ENCODE results near the gene MFRP.

The MFRP gene

GRCh38 chr11:119319136-119319699 is 27.3 kb downstream of the MFRP start:
- no peak for DNase-seq (ENCODE audit: low read depth in 1 of 2, low spot score in 1 of 2)

GRCh38 chr11:119318240-119319135 is 28.0 kb downstream of the MFRP start:
- no peak for DNase-seq (ENCODE audit: low read depth in 1 of 2, low spot score in 1 of 2)

- DNase-seq (ENCODE audit: low read depth in 1 of 2, low spot score in 1 of 2), result no peak
Observed at GRCh38 chr11:119317592-119318239, 28.8 kb downstream of the MFRP start.

- DNase-seq (ENCODE audit: low read depth in 1 of 2, low spot score in 1 of 2), result no peak
Observed at GRCh38 chr11:119316729-119317591, 29.5 kb downstream of the MFRP start, which contains the start of gene MCAM. Gene MCAM (minus strand): TSS chr11:119317130. CDS start chr11:119317101, 29 bp downstream.

GRCh38 chr11:119316016-119316728 is 30.3 kb downstream of the MFRP start:
- no peak for DNase-seq (ENCODE audit: low read depth in 1 of 2, low spot score in 1 of 2)

GRCh38 chr11:119315131-119316015 is 31.1 kb downstream of the MFRP start:
- no peak for DNase-seq (ENCODE audit: low read depth in 1 of 2, low spot score in 1 of 2)

GRCh38 chr11:119314726-119315125 is 31.8 kb downstream of the MFRP start:
- DNase-seq (ENCODE audit: low read depth in 1 of 2, low spot score in 1 of 2), result no peak

GRCh38 chr11:119310682-119311052 is 35.8 kb downstream of the MFRP start:
- DNase-seq (ENCODE audit: low read depth in 1 of 2, low spot score in 1 of 2), result no peak

GRCh38 chr11:119309953-119310681 is 36.4 kb downstream of the MFRP start:
- no peak for DNase-seq (ENCODE audit: low read depth in 1 of 2, low spot score in 1 of 2)

- DNase-seq (ENCODE audit: low read depth in 1 of 2, low spot score in 1 of 2), result no peak
Observed at GRCh38 chr11:119309411-119309810, 37.1 kb downstream of the MFRP start.

- no peak for DNase-seq (ENCODE audit: low read depth in 1 of 2, low spot score in 1 of 2)
Observed at GRCh38 chr11:119307974-119308373, 38.5 kb downstream of the MFRP start.

- no peak for DNase-seq (ENCODE audit: low read depth in 1 of 2, low spot score in 1 of 2)
Observed at GRCh38 chr11:119307219-119307618, 39.3 kb downstream of the MFRP start.

GRCh38 chr11:119306373-119306890 is 40.1 kb downstream of the MFRP start:
- no peak for DNase-seq (ENCODE audit: low read depth in 1 of 2, low spot score in 1 of 2)

- DNase-seq (ENCODE audit: low read depth in 1 of 2, low spot score in 1 of 2), result no peak
Observed at GRCh38 chr11:119305556-119306372, 40.7 kb downstream of the MFRP start.

GRCh38 chr11:119303227-119303718 is 43.2 kb downstream of the MFRP start:
- no peak for DNase-seq (ENCODE audit: low read depth in 1 of 2, low spot score in 1 of 2)

- no peak for DNase-seq (ENCODE audit: low read depth in 1 of 2, low spot score in 1 of 2)
Observed at GRCh38 chr11:119300198-119300964, 46.1 kb downstream of the MFRP start.

- DNase-seq (ENCODE audit: low read depth in 1 of 2, low spot score in 1 of 2), result no peak
Observed at GRCh38 chr11:119299416-119299815, 47.1 kb downstream of the MFRP start.
